PC-3 (cell line): Measurements from ENCODE around the gene AMBN.

ENCODE experiments used
- CTCF ChIP-seq: fragments of 300-600 bp; sonication (generic); conservative IDR thresholded peaks from 2 replicates; pipeline ENCODE4 v1.5.1; 2017; ENCODE audit warnings: antibody characterized with exemption, low read depth, mild to moderate bottlenecking, low read length
- EZH2phosphoT487 ChIP-seq: fragments of 300-600 bp; sonication (generic); IDR thresholded peaks from 2 replicates; pipeline ENCODE4 v1.6.1; 2018; ENCODE audit warnings: mild to moderate bottlenecking, antibody characterized with exemption, low read length, borderline replicate concordance

GRCh38 chr4:70606459-70606858 lies 14.4 kb downstream of the AMBN start:
- TF ChIP-seq CTCF (no peak), EZH2phosphoT487 (no peak)
